ENCODE results near the gene AZIN2.
"Not testable (repeated sequence)": the region's sequence is repeated elsewhere in the genome, so short reads cannot be mapped to it uniquely, and the experiment has no call there.

AZIN2 gene

DNA sequence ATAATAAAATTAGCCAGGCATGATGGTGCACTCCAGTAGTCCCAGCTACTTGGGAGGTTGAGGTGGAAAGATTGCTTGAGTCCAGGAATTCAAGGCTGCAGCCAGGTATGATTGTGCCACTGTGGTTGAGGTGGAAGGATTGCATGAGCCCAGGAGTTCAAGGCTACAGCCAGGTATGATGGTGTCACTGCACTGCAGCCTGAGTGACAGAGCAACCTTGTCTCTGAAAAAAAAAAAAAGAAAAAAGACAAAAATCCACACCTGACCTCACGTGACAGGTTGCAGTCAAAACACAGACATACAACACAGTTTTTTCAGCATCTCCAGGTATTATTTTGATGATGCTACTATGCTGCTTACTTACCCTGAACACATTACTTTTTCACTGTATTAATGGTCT lies 39.9 kb upstream of the AZIN2 start:
- H3K4me3 ChIP-seq (ENCODE audit: low read depth, low read length): no peak overlapping the region
- in situ Hi-C loops (cut with HindIII; ENCODE audit: low sequenced_read_pairs): no loop called here
- DNase-seq (ENCODE audit: low read depth, low spot score): no peak
- TF ChIP-seq, protein P1, sequence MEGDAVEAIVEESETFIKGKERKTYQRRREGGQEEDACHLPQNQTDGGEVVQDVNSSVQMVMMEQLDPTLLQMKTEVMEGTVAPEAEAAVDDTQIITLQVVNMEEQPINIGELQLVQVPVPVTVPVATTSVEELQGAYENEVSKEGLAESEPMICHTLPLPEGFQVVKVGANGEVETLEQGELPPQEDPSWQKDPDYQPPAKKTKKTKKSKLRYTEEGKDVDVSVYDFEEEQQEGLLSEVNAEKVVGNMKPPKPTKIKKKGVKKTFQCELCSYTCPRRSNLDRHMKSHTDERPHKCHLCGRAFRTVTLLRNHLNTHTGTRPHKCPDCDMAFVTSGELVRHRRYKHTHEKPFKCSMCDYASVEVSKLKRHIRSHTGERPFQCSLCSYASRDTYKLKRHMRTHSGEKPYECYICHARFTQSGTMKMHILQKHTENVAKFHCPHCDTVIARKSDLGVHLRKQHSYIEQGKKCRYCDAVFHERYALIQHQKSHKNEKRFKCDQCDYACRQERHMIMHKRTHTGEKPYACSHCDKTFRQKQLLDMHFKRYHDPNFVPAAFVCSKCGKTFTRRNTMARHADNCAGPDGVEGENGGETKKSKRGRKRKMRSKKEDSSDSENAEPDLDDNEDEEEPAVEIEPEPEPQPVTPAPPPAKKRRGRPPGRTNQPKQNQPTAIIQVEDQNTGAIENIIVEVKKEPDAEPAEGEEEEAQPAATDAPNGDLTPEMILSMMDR (IDR thresholded peaks at IDR 0.05; ENCODE audit: low read depth, low read length): no peak

DNA sequence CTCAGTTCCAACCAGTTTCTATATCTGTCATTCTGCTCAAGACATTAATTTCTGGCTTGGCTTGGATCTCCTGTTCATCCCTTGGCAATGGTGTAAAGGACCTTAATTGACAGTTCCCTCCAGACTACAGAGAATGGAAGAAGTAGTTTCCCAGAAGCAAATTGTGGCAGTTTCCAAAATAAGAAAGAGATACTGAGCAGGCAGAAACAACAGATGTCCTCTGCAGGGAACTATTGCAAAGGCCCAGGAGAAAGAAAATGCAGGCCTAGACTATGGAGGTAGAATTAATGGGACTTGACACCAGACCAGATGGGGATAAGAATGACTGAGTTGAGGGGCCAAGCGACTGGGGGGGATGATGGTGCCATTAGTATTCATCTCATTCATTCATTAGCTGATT lies 38.1 kb upstream of the AZIN2 start:
- TF ChIP-seq, protein P1 (IDR thresholded peaks at IDR 0.05; ENCODE audit: low read depth, low read length): no peak
- no peak overlapping the region for H3K4me3 ChIP-seq (ENCODE audit: low read depth, low read length)
- no peak for DNase-seq (ENCODE audit: low read depth, low spot score)
- in situ Hi-C loops (cut with HindIII; ENCODE audit: low sequenced_read_pairs): no loop called here

DNA sequence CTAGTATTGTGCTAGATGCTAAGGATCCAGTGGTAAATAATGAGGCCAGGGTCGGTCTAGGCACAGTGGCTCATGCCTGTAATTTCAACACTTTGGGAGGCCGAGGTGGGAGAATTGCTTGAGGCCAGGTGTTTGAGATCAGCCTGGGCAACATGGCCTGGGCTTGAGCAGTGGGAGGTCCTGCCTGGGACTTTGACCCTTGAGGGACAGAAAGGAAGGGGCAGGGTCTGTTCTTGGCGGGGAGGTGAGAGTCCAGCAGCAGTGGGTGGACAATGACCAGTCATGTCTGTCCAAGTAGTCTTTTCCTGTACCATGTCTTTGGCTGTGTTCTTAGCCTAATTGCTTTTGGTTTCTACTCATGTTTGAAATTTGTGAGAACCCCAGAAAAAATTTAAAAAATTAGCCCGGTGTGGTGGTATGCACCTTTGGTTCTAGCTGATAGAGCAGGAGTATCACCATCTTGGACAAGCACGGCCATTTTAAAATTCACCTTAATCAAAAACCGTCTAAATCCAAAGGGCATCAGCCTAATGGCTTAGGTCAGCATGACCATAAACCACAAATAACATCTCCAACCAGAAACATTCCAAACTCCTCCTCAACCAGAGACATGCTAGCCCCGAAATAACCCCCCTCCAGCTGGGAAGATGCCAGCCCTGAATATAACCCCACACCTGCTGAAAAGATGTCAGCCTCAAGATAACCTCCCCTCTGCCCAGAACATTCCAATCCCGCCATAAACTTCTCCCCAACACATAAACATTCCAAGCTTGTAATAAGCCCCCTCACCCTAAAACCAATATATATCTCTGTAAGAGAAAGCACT lies 37.5 kb upstream of the AZIN2 start:
- no peak overlapping the region for H3K4me3 ChIP-seq (ENCODE audit: low read depth, low read length)
- in situ Hi-C loops (cut with HindIII; ENCODE audit: low sequenced_read_pairs): no loop called here
- TF ChIP-seq, protein P1 (IDR thresholded peaks at IDR 0.05; ENCODE audit: low read depth, low read length): no peak
- DNase-seq (ENCODE audit: low read depth, low spot score): no peak

DNA sequence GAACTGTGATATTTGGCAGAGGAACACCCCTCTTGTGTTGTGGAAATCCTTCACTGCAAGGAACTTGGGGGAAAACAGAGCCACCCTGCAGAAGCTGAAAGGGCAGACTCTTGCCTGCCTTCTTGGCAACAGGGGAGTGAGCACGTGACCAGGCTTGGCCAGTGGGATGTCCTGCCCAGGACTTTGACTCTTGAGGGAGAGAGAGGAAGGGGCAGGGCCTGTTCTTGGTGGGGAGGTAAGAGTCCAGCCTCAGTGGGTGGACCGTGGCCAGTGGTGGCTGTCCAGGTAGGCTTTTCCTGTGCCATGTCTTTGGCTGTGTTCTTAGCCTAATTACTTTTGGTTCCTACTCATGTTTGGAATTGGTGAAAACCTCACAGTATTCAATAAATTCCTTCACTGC lies 35.7 kb upstream of the AZIN2 start:
- in situ Hi-C loops (cut with HindIII; ENCODE audit: low sequenced_read_pairs): no loop called here
- TF ChIP-seq, protein P1 (IDR thresholded peaks at IDR 0.05; ENCODE audit: low read depth, low read length): no peak
- no peak overlapping the region for H3K4me3 ChIP-seq (ENCODE audit: low read depth, low read length)

DNA sequence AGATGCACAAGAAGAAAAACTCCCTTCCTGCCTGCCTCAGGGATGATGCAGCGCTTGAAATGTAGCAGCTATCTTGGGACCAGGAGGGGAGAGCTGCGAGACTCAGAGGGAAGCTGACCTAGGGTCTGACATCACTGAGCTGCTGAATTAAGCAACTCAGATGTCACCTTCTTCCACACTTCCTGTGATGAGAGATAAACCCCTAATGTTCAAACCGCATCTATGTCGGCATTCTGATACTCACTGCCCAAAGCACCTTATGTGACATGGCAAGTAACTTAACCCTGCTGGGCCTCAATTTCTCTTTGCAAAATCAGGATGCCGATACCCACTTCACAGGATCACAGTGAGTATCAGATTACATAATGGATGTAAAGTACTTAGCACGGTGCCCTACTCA lies 35.1 kb upstream of the AZIN2 start:
- DNase-seq (ENCODE audit: low read depth, low spot score): no peak
- no peak overlapping the region for H3K4me3 ChIP-seq (ENCODE audit: low read depth, low read length)
- in situ Hi-C loops (cut with HindIII; ENCODE audit: low sequenced_read_pairs): no loop called here
- TF ChIP-seq, protein P1 (IDR thresholded peaks at IDR 0.05; ENCODE audit: low read depth, low read length): no peak

More for the DNA sequence above, 35.7 kb upstream of the AZIN2 start:
- DNase-seq (ENCODE audit: low read depth, low spot score): no peak

DNA sequence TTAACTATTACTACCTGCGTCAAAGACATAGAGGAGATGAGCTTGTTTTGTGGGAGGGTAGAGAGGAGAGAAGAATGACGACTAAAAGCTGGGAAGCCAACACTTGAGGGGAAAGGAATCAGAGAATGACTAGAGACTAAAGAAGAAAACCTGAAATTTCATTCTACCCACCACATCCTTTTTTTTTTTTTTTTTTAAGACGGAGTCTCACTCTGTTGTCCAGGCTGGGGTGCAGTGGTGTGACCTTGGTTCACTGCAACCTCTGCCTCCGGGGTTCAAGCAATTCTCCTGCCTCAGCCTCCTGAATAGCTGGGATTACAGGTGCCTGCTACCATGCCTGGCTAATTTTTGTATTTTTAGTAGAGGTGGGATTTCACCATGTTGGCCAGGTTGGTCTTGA lies 34.7 kb upstream of the AZIN2 start:
- in situ Hi-C loops (cut with HindIII; ENCODE audit: low sequenced_read_pairs); DNase-seq (ENCODE audit: low read depth, low spot score): not testable (repeated sequence)

DNA sequence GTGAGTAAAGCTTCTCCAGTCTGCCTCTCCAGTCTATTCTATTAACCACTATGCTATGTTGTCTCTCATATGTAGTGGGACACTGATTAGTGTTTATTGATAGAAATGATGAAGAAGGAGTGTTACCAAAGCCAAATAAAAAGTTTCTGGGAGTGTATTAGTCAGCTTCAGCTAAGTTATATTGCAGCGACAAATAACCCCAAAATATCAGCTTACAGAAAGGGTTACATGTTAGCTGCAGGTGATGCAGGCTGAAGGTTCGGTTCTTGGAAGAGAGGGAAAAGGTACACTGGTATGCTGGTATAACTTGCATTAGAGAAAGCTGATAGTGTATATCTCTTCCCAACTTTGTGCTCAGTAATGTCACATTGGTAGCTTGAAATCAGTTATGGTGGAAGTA lies 33.7 kb upstream of the AZIN2 start:
- in situ Hi-C loops (cut with HindIII; ENCODE audit: low sequenced_read_pairs): no loop called here
- no peak overlapping the region for H3K4me3 ChIP-seq (ENCODE audit: low read depth, low read length)
- TF ChIP-seq, protein P1 (IDR thresholded peaks at IDR 0.05; ENCODE audit: low read depth, low read length): no peak
- DNase-seq (ENCODE audit: low read depth, low spot score): no peak

More for the DNA sequence above, 34.7 kb upstream of the AZIN2 start:
- not testable (repeated sequence) for H3K4me3 ChIP-seq (ENCODE audit: low read depth, low read length)
